Liver (tissue), 9 donors: ENCODE data around the gene NHERF1. TPM values are rescaled to one million over a fixed set of nuclear protein-coding genes. Genes with fewer than 3 reads are reported as not detected.

Source experiments
- DNase-seq: peaks from one replicate; pipeline ENCODE4 v3.0.0-alpha.2; 2017; ENCODE audit warnings: low spot score
- H3K27ac ChIP-seq, 2 donors: one replicate each; pipeline ENCODE4 v1.7.0; 2013; ENCODE audit warnings: inconsistent platforms in 2 of 2, low read length in 2 of 2, control low read depth in 1 of 2, low read depth in 1 of 2, mild to moderate bottlenecking in 1 of 2
- H3K27me3 ChIP-seq, 4 donors: one replicate each; pipeline versions ENCODE4 v1.6.1 to v1.7.0; 2013; ENCODE audit warnings: low read length in 3 of 4, inconsistent platforms in 1 of 4, mild to moderate bottlenecking in 1 of 4, moderate library complexity in 1 of 4; ENCODE audit not compliant: control insufficient read depth in 4 of 4, insufficient read depth in 4 of 4
- H3K36me3 ChIP-seq, 4 donors: one replicate each; pipeline versions ENCODE4 v1.6.1 to v1.7.0; 2013; ENCODE audit warnings: low read length in 3 of 4, mild to moderate bottlenecking in 3 of 4, low read depth in 1 of 4, moderate library complexity in 1 of 4; ENCODE audit not compliant: control insufficient read depth in 4 of 4, insufficient read depth in 3 of 4
- H3K4me1 ChIP-seq, 4 donors: one replicate each; pipeline versions ENCODE4 v1.6.1 to v1.7.0; 2013; ENCODE audit warnings: low read length in 3 of 4, mild to moderate bottlenecking in 3 of 4, moderate library complexity in 1 of 4; ENCODE audit not compliant: control insufficient read depth in 4 of 4, insufficient read depth in 4 of 4
- H3K4me3 ChIP-seq, 3 donors: one replicate each; pipeline versions ENCODE4 v1.6.1 to v1.7.0; 2013; ENCODE audit warnings: low read length in 3 of 3, control low read depth in 1 of 3, low read depth in 1 of 3, mild to moderate bottlenecking in 1 of 3
- H3K9ac ChIP-seq, 2 donors: one replicate each; pipeline ENCODE4 v1.7.0; 2013; ENCODE audit warnings: low read length in 2 of 2, mild to moderate bottlenecking in 2 of 2, moderate library complexity in 2 of 2, control low read depth in 1 of 2, low read depth in 1 of 2
- H3K9me3 ChIP-seq, 4 donors: one replicate each; pipeline versions ENCODE4 v1.6.1 to v1.7.0; 2013; ENCODE audit warnings: low read length in 3 of 4; ENCODE audit not compliant: control insufficient read depth in 4 of 4
- ATF3 ChIP-seq: IDR thresholded peaks from 2 replicates; pipeline ENCODE4 v1.6.1; 2016; ENCODE audit warnings: antibody characterized with exemption
- CTCF ChIP-seq: fragments of 150-350 bp; IDR thresholded peaks from 2 replicates; pipeline ENCODE4 v1.5.1; 2017; ENCODE audit warnings: improper control_type of control experiment, low read depth, low read length; ENCODE audit not compliant: missing input control
- EGR1 ChIP-seq, 2 donors: IDR thresholded peaks; 2 replicates each; pipeline ENCODE4 v1.6.1; 2016 to 2018; ENCODE audit warnings: antibody characterized with exemption in 2 of 2, low read depth in 2 of 2
- FOXA1 ChIP-seq: IDR thresholded peaks from 2 replicates; pipeline ENCODE4 v1.6.1; 2016; ENCODE audit warnings: antibody characterized with exemption
- FOXA2 ChIP-seq: IDR thresholded peaks from 2 replicates; pipeline ENCODE4 v1.6.1; 2016; ENCODE audit warnings: antibody characterized with exemption
- GABPA ChIP-seq, 2 donors: IDR thresholded peaks in 1 of 2; conservative IDR thresholded peaks in 1 of 2; 2 replicates each; pipeline ENCODE4 v1.6.1; 2016; ENCODE audit warnings: antibody characterized with exemption in 2 of 2, mild to moderate bottlenecking in 1 of 2, moderate library complexity in 1 of 2
- HNF4A ChIP-seq, 2 donors: conservative IDR thresholded peaks; 2 replicates each; pipeline ENCODE4 v1.6.1; 2016; ENCODE audit warnings: antibody characterized with exemption in 2 of 2, mild to moderate bottlenecking in 2 of 2
- HNF4G ChIP-seq: IDR thresholded peaks from 2 replicates; pipeline ENCODE4 v1.6.1; 2016; ENCODE audit warnings: antibody characterized with exemption
- JUND ChIP-seq, 2 donors: IDR thresholded peaks; 2 replicates each; pipeline ENCODE4 v1.6.1; 2016; ENCODE audit warnings: antibody characterized with exemption in 2 of 2
- MAX ChIP-seq: IDR thresholded peaks from 2 replicates; pipeline ENCODE4 v1.6.1; 2016; ENCODE audit warnings: antibody characterized with exemption
- NR2F2 ChIP-seq: IDR thresholded peaks from 2 replicates; pipeline ENCODE4 v1.6.1; 2016; ENCODE audit warnings: antibody characterized with exemption
- RAD21 ChIP-seq, 2 donors: IDR thresholded peaks; 2 replicates each; pipeline ENCODE4 v1.6.1; 2016; ENCODE audit warnings: antibody characterized with exemption in 2 of 2, mild to moderate bottlenecking in 2 of 2
- REST ChIP-seq: IDR thresholded peaks from 2 replicates; pipeline ENCODE4 v1.6.1; 2016; ENCODE audit warnings: antibody characterized with exemption, mild to moderate bottlenecking
- RXRA ChIP-seq, 2 donors: IDR thresholded peaks; 2 replicates each; pipeline ENCODE4 v1.6.1; 2017 to 2018; ENCODE audit warnings: antibody characterized with exemption in 2 of 2, mild to moderate bottlenecking in 1 of 2
- SP1 ChIP-seq: IDR thresholded peaks from 2 replicates; pipeline ENCODE4 v1.6.1; 2018; ENCODE audit warnings: antibody characterized with exemption, mild to moderate bottlenecking
- TAF1 ChIP-seq: conservative IDR thresholded peaks from 2 replicates; pipeline ENCODE4 v1.6.1; 2016; ENCODE audit warnings: antibody characterized with exemption, mild to moderate bottlenecking
- YY1 ChIP-seq: IDR thresholded peaks from 2 replicates; pipeline ENCODE4 v1.6.1; 2016; ENCODE audit warnings: antibody characterized with exemption, mild to moderate bottlenecking
- ZBTB33 ChIP-seq: IDR thresholded peaks from 2 replicates; pipeline ENCODE4 v1.6.1; 2016; ENCODE audit warnings: antibody characterized with exemption
- WGBS: extraction: QIAGEN DNeasy Blood & Tissue Kit; methylation state at CpG from one replicate; pipeline ENCODE4 v1.1.7; 2013; 5-methylcytosine and 5-hydroxymethylcytosine counted together
- polyA plus RNA-seq, 2 donors: library from polyadenylated mRNA; stranded (reverse) in 1 of 2; unstranded in 1 of 2; fragments of 200-250 nt in 1 of 2; fragments of >200 nt in 1 of 2; fragmentation: Nextera tagmentation in 1 of 2; extraction: Ambion mirVana in 1 of 2; gene quantifications; one replicate each; pipeline versions ENCODE4 v1.2.1 to v1.2.3, GENCODE V29; 2013 to 2015
- total RNA-seq, 2 donors: library from RNA; depleted of rRNA; stranded (reverse); fragments of >200 nt; gene quantifications; one replicate each; pipeline ENCODE4 v1.2.3, GENCODE V29; 2014
- donor health status: healthy.
- donor health status: healthy.
- donor health status: healthy.
- donor health status: healthy.
- donor health status: healthy.

Gene NHERF1
- total and polyA plus RNA-seq, 4 donors = 38.1 to 160 (median 94.7) TPM

GRCh38 chr17:74796866-74797265 is 48.4 kb downstream of the NHERF1 start:
- 97% methylated on average over 6 of the region's 6 CpGs for WGBS
- Histone ChIP-seq H3K27ac (no peak overlapping the region), H3K36me3 (peaks cover 0 to 74% (median 22%) of the 10 kb centered on the region in 4 donors), H3K4me1 (no peaks in the 10 kb centered on the region), H3K4me3 (no peak overlapping the region), H3K9ac (no peak overlapping the region), H3K9me3 (no peaks in the 10 kb centered on the region), H3K27me3 (no peaks in the 10 kb centered on the region)
- no peak for DNase-seq
- TF ChIP-seq RAD21 (IDR thresholded peaks at IDR 0.05) = no peak
- TF ChIP-seq MAX = no peak
- TF ChIP-seq FOXA1 = no peak
- no peak for TF ChIP-seq NR2F2
- TF ChIP-seq HNF4A (conservative IDR thresholded peaks at IDR 0.05) = no peak
- no peak for TF ChIP-seq FOXA2
- no peak for TF ChIP-seq RXRA (IDR thresholded peaks at IDR 0.05)
- TF ChIP-seq ZBTB33 = no peak
- TF ChIP-seq REST = no peak
- no peak for TF ChIP-seq SP1
- no peak for TF ChIP-seq CTCF
- TF ChIP-seq ATF3 = no peak
- TF ChIP-seq TAF1 = no peak
- TF ChIP-seq JUND (IDR thresholded peaks at IDR 0.05) = no peak
- TF ChIP-seq GABPA (IDR thresholded peaks at IDR 0.05 in 1 of 2, conservative IDR thresholded peaks at IDR 0.05 in 1 of 2) = no peak
- TF ChIP-seq YY1 = no peak
- no peak for TF ChIP-seq HNF4G
- no peak for TF ChIP-seq EGR1 (IDR thresholded peaks at IDR 0.05; ENCODE audit: low read depth in 2 of 2)
